HG03135 (cell line): Measurements from ENCODE around the gene PHACTR1.

Experiments
- ATAC-seq: cut with Tn5 transposase; IDR thresholded peaks from one replicate; pipeline ENCODE4 v1.9.1; 2021; ENCODE audit warnings: mild to moderate bottlenecking, moderate library complexity; ENCODE audit not compliant: unreplicated experiment

PHACTR1 gene

DNA sequence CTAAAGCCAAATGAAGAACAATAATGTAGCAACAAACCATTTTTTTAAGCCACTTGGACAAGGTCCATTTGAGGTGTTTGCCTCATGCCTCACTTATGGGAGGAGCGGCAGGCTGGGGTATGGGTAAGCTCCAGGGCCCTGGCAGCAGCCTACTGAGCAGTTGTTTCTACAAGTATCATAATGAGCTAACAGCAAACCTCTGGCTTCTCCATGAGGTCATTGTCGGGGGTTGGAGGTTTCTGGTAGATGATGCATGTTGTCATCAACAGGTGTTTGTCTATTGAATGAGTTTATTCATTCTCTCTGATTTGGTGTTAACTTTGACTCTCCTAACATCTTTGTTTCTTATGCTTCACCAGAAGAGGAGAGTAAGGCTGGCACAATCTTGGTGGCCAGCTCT is 461.1 kb downstream of the PHACTR1 start:
- no peak for ATAC-seq

DNA sequence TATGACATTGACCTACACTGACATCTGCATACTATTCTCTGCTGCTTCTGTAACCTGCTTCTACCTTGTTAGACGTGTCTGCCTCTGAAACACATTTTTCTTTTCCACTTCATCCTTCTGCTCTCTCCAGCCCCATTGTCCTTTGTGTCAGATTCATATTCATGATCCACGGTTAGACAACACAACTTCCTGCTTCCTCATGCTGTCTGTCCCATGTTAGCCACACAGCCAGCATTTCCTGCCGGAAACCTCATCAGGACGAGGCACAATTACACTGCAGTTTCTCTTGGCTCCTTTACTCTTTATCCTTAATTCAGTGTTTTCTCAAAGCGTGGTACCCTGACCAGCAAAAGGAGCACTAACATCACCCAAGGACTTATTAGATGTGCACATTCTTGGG is 461.5 kb downstream of the PHACTR1 start:
- ATAC-seq = no peak

GRCh38 chr6:13180538-13180937 is 464.0 kb downstream of the PHACTR1 start:
- ATAC-seq = no peak

DNA sequence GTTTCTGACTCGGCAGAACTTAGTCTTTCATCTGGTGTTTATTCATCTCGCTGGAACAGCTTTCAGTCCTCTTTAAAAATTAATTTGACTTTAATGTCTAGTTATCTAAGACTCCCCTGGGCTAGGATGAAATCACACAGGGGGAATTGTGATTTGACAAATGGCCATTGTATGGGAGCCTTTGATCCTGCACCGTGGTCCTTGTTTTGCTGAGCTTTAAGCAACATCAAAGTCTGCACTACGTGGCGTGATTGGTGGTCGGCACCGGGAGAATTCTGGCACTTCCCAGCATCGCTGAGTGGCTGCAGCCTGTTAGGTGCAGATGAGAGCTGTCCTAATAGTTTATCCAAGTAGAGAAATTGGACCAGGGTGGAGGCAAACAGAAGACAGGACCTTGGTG is 464.8 kb downstream of the PHACTR1 start:
- ATAC-seq = no peak

GRCh38 chr6:13183415-13184088 is 467.0 kb downstream of the PHACTR1 start:
- no peak for ATAC-seq

GRCh38 chr6:13184089-13184468 is 467.5 kb downstream of the PHACTR1 start:
- ATAC-seq = no peak

DNA sequence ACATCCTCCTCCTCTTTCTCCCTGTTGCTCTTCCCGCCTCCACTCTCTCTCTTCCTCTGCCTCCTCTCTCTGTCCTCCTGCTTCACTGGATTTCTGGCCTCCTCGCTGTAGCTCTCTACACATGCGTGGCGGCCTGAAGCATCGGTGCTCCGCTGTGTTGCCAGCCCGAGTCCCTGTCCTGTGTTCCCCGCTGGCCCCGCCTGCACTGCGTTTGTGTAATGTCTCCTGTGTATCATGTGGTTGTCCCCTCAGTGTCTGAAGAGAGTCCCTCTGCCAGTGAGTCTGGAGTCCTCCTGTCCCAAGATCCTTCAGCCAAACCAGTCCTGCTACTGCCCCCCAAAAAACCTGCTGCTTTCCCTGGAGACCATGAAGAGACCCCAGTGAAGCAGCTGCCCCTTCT is 468.0 kb downstream of the PHACTR1 start:
- ATAC-seq = no peak

GRCh38 chr6:13186861-13187260 is 470.3 kb downstream of the PHACTR1 start:
- no peak for ATAC-seq

GRCh38 chr6:13187692-13188091 is 471.1 kb downstream of the PHACTR1 start:
- no peak for ATAC-seq

- ATAC-seq = no peak
Measured at GRCh38 chr6:13188306-13188705, 471.7 kb downstream of the PHACTR1 start.

DNA sequence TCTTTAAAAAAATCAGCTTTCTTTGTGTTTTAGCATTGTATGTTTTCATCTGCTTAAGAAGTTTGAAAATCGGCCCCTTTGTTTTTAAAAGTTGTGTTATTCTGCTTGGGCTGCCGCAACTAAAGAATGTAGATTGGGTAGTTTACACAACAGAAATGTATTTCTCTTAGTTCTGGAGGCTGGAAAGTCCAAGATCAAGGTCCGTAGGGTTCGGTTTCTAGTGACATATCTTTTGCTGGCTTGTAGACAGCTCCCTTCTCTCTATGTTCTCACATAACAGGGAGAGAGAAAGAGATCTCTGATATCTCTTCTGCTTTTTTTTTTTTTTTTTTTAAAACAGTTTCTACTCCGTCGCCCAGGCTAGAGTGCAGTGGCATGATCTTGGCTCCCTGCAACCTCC is 473.1 kb downstream of the PHACTR1 start:
- no peak for ATAC-seq

GRCh38 chr6:13190376-13190775 is 473.8 kb downstream of the PHACTR1 start:
- ATAC-seq = no peak

DNA sequence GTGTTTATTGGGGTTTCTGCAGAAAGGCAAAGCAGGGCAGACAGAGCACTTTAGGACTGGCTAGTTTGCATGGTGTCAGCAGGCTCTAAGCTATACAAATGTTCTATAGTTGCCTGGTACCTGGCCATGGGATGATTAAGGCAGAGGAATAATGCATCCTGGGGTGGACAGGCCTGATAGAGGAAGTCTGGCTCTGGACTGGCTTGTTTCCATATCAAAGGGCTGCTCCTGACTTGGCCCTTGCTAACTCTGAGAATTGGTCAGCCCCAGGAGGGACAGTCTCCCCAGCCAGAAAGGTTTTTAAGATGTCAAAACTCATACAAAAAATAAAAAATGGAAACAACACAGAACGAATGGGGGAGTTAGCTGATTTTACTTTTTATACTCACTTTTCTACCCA is 474.9 kb downstream of the PHACTR1 start:
- ATAC-seq = no peak

DNA sequence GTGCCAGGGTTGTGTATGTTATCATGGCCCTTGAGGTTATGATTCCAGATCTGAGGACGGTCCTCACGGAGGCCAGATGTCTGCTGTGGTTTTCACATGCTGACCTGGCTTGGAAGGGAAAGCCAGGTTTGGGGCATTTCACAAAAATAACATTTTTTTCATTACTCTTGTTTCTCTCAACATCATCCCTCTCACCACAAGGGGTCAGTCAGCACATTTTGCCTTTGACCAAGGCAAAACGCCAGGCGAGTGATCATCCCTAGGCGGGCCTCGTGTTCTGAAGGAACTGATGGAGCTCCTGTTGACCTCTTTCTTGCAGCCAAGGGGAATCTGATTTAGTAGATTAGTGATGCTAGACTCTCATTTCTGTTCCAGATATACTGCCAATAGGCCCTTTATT is 478.3 kb downstream of the PHACTR1 start:
- no peak for ATAC-seq

- ATAC-seq = no peak
Measured at GRCh38 chr6:13195803-13196202, 479.2 kb downstream of the PHACTR1 start.

GRCh38 chr6:13198168-13198567 is 481.6 kb downstream of the PHACTR1 start:
- no peak for ATAC-seq

DNA sequence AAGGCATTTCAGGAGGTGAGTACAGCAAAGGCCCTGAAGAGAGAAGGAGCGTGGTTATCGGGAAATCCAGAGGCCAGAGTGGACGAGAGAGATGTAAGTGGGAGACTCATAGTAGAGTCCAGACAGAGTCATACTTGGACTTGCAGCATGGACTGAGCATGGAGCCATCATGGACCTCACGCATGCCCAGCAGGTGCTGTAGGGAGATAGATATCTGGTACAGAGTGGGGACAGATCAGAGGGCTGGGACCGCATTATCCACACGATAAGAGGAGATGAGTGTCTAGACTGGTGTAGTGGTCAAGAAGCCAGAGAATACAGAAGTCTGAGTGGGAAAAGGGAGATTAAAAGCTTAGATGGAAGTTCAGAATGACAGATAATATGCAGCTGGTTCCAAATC is 484.8 kb downstream of the PHACTR1 start:
- ATAC-seq = no peak

GRCh38 chr6:13203145-13203544 is 486.6 kb downstream of the PHACTR1 start:
- ATAC-seq = no peak

- ATAC-seq = no peak
Measured at GRCh38 chr6:13205106-13205505, 488.5 kb downstream of the PHACTR1 start.

GRCh38 chr6:13212096-13212495 is 495.5 kb downstream of the PHACTR1 start:
- no peak for ATAC-seq

DNA sequence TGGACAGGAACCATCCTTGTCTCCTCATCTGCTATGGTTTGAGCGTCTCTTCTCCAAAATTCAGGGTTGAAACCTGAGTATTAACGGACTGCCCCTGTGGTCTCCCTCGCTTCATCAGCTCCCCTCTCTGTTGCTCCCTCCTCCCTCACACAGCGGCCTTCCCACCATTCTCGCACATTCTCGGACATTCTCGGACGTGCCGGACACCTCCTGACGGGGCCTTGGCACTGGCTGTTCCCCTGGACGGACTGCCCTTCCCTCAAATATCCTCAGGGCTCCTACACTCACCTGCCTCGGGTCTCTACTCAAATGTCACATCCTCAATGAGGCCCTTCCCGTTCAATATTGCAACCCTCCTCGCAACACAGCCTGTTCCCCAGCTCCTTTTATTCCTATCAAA is 496.0 kb downstream of the PHACTR1 start:
- ATAC-seq = no peak

GRCh38 chr6:13215390-13215789 is 498.8 kb downstream of the PHACTR1 start:
- ATAC-seq = no peak

GRCh38 chr6:13216236-13217014 is 499.9 kb downstream of the PHACTR1 start:
- no peak for ATAC-seq
